HepG2 (cell line): Measurements from ENCODE around the gene EPHA5. TPM values are rescaled to one million over a fixed set of nuclear protein-coding genes. Genes with fewer than 3 reads are reported as not detected.

Experiments
- ATAC-seq: fragments of 200-7000 bp; cut with Tn5 transposase; 3 replicates; pipeline ENCODE4 v1.9.1; 2020; ENCODE audit warnings: mild to moderate bottlenecking, moderate library complexity
- BruUV-seq: library from RNA; stranded (reverse); fragments of 400-500 nt; replicated peaks from 2 replicates; lab custom pipeline; 2021; lab: Mats Ljungman, UMichigan
- CTCF ChIA-PET: fragments of 300-600 bp; formaldehyde crosslinking; extraction: SDS; loops from one replicate; lab custom pipeline; 2021; ENCODE audit warnings: low total read pairs, inconsistent platforms, low intra/inter-chr PET ratio; lab: Yijun Ruan, JAX
- POLR2A ChIA-PET: fragments of 350-600 bp; sonication (Branson Sonifier 250); formaldehyde crosslinking; loops from one replicate; lab custom pipeline; 2020; ENCODE audit warnings: antibody characterized with exemption, inconsistent platforms; lab: Yijun Ruan, JAX
- DNase-seq: peaks from one replicate; pipeline ENCODE4 v3.0.0-alpha.2; 2015; ENCODE audit warnings: low spot score
- FAIRE-seq: peaks from 3 replicates; lab custom pipeline; 2011; peaks lifted over from hg19 to GRCh38; lab: Jason Lieb, UNC
- H2AFZ ChIP-seq: one replicate; pipeline ENCODE4 v1.6.1; 2011; ENCODE audit warnings: low read length, inconsistent platforms
- H3K27ac ChIP-seq: fragments of 300-600 bp; 3 replicates; pipeline ENCODE4 v1.8.0; 2011; ENCODE audit warnings: mixed run types, mild to moderate bottlenecking, mixed read lengths, low read length, inconsistent platforms; ENCODE audit not compliant: insufficient read depth; ENCODE audit errors: extremely low read length
- H3K27me3 ChIP-seq, 2 experiments: fragments of 200-600 bp in 1 of 2; 2 replicates in 1 of 2; 3 replicates in 1 of 2; pipeline versions ENCODE4 v1.6.0 to v1.8.0; 2011; ENCODE audit warnings: low read length in 2 of 2, mild to moderate bottlenecking in 2 of 2, moderate library complexity in 2 of 2, inconsistent platforms in 1 of 2; ENCODE audit not compliant: insufficient read depth in 2 of 2, control insufficient read depth in 1 of 2
- H3K36me3 ChIP-seq, 2 experiments: fragments of 200-600 bp in 1 of 2; replicated peaks in 1 of 2; 2 replicates in 1 of 2; 3 replicates in 1 of 2; pipeline versions ENCODE4 v1.5.1 to v1.8.0; 2011; ENCODE audit warnings: low read length in 2 of 2, inconsistent platforms in 1 of 2; ENCODE audit not compliant: insufficient read depth in 2 of 2, control insufficient read depth in 1 of 2
- H3K4me1 ChIP-seq: 2 replicates; pipeline ENCODE4 v1.5.1; 2012; ENCODE audit warnings: low read length, inconsistent platforms; ENCODE audit not compliant: insufficient read depth
- H3K4me2 ChIP-seq: 2 replicates; pipeline ENCODE4 v1.6.0; 2011; ENCODE audit warnings: low read depth, low read length, inconsistent platforms
- H3K4me3 ChIP-seq, 3 experiments: fragments of 200-600 bp in 1 of 3; sonication (generic), shearing (Covaris generic) in 1 of 3; replicated peaks in 1 of 3; 2 replicates each; pipeline ENCODE4 v1.5.1; 2011 to 2016; ENCODE audit warnings: low read length in 3 of 3, inconsistent platforms in 2 of 3, low read depth in 2 of 3, mild to moderate bottlenecking in 2 of 3, control low read depth in 1 of 3, mixed read lengths in 1 of 3; ENCODE audit not compliant: insufficient read depth in 1 of 3
- H3K79me2 ChIP-seq: one replicate; pipeline ENCODE4 v1.6.1; 2011; ENCODE audit warnings: low read length, inconsistent platforms; ENCODE audit not compliant: insufficient read depth
- H3K9ac ChIP-seq: 2 replicates; pipeline ENCODE4 v1.6.0; 2011; ENCODE audit warnings: mild to moderate bottlenecking, low read depth, low read length, inconsistent platforms; ENCODE audit not compliant: insufficient read depth
- H3K9me3 ChIP-seq: 2 replicates; pipeline ENCODE4 v1.5.1; 2012; ENCODE audit warnings: mild to moderate bottlenecking, low read length
- H4K20me1 ChIP-seq: 2 replicates; pipeline ENCODE4 v1.6.0; 2011; ENCODE audit warnings: inconsistent platforms, mild to moderate bottlenecking, low read length, moderate library complexity; ENCODE audit not compliant: insufficient read depth
- ARNT ChIP-seq: fragments of 450-650 bp; IDR thresholded peaks from 2 replicates; pipeline ENCODE4 v1.6.1; 2017
- GZF1 ChIP-seq: sonication (generic); formaldehyde crosslinking; IDR thresholded peaks from 2 replicates; pipeline ENCODE4 v1.5.1; 2020; ENCODE audit warnings: mild to moderate bottlenecking, missing genetic modification reagents
- HDAC6 ChIP-seq: fragments of 200-600 bp; sonication (generic); IDR thresholded peaks from 2 replicates; pipeline ENCODE4 v1.7.0; 2017; ENCODE audit warnings: mild to moderate bottlenecking, antibody characterized with exemption, low read length, low read depth
- NR2F1 ChIP-seq, 2 experiments: fragments of 450-650 bp in 1 of 2; formaldehyde crosslinking in 1 of 2; IDR thresholded peaks; 2 replicates each; pipeline versions ENCODE4 v1.5.0 to v1.6.1; 2016 to 2020; ENCODE audit warnings: mild to moderate bottlenecking in 1 of 2, missing compliant biosample characterization in 1 of 2, missing genetic modification reagents in 1 of 2, moderate library complexity in 1 of 2
- TAF1 ChIP-seq: sonication (generic); formaldehyde crosslinking; IDR thresholded peaks from 2 replicates; pipeline ENCODE4 v1.4.0; 2020; ENCODE audit warnings: missing genetic modification reagents
- TP53 ChIP-seq: sonication (generic); formaldehyde crosslinking; conservative IDR thresholded peaks from 2 replicates; pipeline ENCODE4 v1.4.0; 2020; ENCODE audit warnings: missing genetic modification reagents
- ZNF563 ChIP-seq: sonication (generic); formaldehyde crosslinking; IDR thresholded peaks from 2 replicates; pipeline ENCODE4 v1.8.0; 2022; ENCODE audit warnings: mild to moderate bottlenecking, moderate library complexity, missing genetic modification reagents
- ZNF672 ChIP-seq: sonication (generic); formaldehyde crosslinking; IDR thresholded peaks from 2 replicates; pipeline ENCODE4 v1.8.1; 2022; ENCODE audit warnings: missing genetic modification reagents
- WGBS: methylation state at CpG from one replicate; pipeline ENCODE4 v1.1.6; 2017; ENCODE audit warnings: low lambda C conversion rate; 5-methylcytosine and 5-hydroxymethylcytosine counted together
- in situ Hi-C: cut with HindIII; loops from 2 replicates; pipeline ENCODE4 v1.10.0; 2017; ENCODE audit warnings: low pct_unique_long_range_greater_than_20kb; ENCODE audit not compliant: extremely low pct_ligation_motif_present
- intact Hi-C: fragments of 100-400 bp; cut with micrococcal nuclease; formaldehyde crosslinking; loops from one replicate; pipeline ENCODE4 v1.10.0; 2022; ENCODE audit not compliant: unreplicated experiment
- polyA plus RNA-seq, 8 experiments: library from polyadenylated mRNA; depleted of rRNA in 3 of 8; stranded (reverse) in 7 of 8; unstranded in 1 of 8; fragments of >200 nt; fragmentation: Illumina TruSeq in 4 of 8; extraction: Trizol in 4 of 8; gene quantifications; 2 replicates each; pipeline versions ENCODE4 v1.2.1 to v1.2.3, GENCODE V29; 2011 to 2016; ENCODE audit warnings: low read depth in 4 of 8, missing spikeins in 1 of 8, mixed read lengths in 1 of 8; ENCODE audit not compliant: insufficient read depth in 1 of 8
- total RNA-seq, 5 experiments: library from RNA; depleted of rRNA; stranded (reverse); fragments of >200 nt; fragmentation: Illumina TruSeq; extraction: Trizol; gene quantifications; 2 replicates each; pipeline ENCODE4 v1.2.3, GENCODE V29; 2016; ENCODE audit warnings: low read depth in 1 of 5
- TF ChIP-seq, protein P1 (sequence below): sonication (generic); formaldehyde crosslinking; IDR thresholded peaks from 2 replicates; pipeline ENCODE4 v1.5.1; 2020; ENCODE audit warnings: mild to moderate bottlenecking, missing genetic modification reagents, moderate library complexity
- TF ChIP-seq, protein P2 (sequence below): sonication (generic); formaldehyde crosslinking; IDR thresholded peaks from 2 replicates; pipeline ENCODE4 v1.4.0; 2020; ENCODE audit warnings: mild to moderate bottlenecking, missing genetic modification reagents
- TF ChIP-seq, protein P3 (sequence below): sonication (generic); formaldehyde crosslinking; IDR thresholded peaks from 2 replicates; pipeline ENCODE4 v1.8.1; 2023; ENCODE audit warnings: mild to moderate bottlenecking, missing genetic modification reagents, borderline replicate concordance

Gene EPHA5
- total and polyA plus RNA-seq, 2 of the 13 experiments (the other 11 are each of a cell fraction or from before 2014, with no cell fraction given): not detected

DNA sequence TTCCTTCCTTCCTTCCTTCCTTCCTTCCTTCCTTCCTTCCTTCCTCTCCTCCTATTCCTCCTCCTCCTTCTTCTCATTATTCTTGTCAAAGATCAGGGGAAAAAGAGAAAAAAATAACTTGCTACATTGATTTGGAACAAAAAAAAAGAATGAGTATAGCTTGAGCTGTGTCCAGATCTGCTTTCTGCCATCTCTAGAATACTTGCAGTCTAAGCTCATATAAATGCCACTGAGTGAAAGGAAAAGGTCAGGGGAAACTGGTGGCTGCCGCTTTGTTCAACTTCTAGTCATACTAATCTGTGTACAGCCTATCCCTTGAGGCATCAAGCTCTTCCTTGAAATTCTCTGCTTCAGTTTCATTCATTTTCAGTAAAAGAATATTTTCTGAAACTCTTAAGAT, 28.3 kb upstream of the EPHA5 start:
- ATAC-seq: no peak

More for the DNA sequence above, 28.3 kb upstream of the EPHA5 start:
- DNase-seq: no peak
- Histone ChIP-seq H3K27me3 (no peaks in the 10 kb centered on the region), H4K20me1 (no peaks in the 10 kb centered on the region; the same call in 1 of the 2 replicates), H3K27ac (no peak overlapping the region), H3K4me3 (no peak overlapping the region), H3K9ac (no peak overlapping the region), H3K79me2 (no peaks in the 10 kb centered on the region), H3K36me3 (no peaks in the 10 kb centered on the region), H3K4me2 (no peak overlapping the region), H3K9me3 (no peaks in the 10 kb centered on the region), H3K4me1 (no peaks in the 10 kb centered on the region), H2AFZ (no peak overlapping the region)
- no peak for TF ChIP-seq TP53
- TF ChIP-seq, protein P1, sequence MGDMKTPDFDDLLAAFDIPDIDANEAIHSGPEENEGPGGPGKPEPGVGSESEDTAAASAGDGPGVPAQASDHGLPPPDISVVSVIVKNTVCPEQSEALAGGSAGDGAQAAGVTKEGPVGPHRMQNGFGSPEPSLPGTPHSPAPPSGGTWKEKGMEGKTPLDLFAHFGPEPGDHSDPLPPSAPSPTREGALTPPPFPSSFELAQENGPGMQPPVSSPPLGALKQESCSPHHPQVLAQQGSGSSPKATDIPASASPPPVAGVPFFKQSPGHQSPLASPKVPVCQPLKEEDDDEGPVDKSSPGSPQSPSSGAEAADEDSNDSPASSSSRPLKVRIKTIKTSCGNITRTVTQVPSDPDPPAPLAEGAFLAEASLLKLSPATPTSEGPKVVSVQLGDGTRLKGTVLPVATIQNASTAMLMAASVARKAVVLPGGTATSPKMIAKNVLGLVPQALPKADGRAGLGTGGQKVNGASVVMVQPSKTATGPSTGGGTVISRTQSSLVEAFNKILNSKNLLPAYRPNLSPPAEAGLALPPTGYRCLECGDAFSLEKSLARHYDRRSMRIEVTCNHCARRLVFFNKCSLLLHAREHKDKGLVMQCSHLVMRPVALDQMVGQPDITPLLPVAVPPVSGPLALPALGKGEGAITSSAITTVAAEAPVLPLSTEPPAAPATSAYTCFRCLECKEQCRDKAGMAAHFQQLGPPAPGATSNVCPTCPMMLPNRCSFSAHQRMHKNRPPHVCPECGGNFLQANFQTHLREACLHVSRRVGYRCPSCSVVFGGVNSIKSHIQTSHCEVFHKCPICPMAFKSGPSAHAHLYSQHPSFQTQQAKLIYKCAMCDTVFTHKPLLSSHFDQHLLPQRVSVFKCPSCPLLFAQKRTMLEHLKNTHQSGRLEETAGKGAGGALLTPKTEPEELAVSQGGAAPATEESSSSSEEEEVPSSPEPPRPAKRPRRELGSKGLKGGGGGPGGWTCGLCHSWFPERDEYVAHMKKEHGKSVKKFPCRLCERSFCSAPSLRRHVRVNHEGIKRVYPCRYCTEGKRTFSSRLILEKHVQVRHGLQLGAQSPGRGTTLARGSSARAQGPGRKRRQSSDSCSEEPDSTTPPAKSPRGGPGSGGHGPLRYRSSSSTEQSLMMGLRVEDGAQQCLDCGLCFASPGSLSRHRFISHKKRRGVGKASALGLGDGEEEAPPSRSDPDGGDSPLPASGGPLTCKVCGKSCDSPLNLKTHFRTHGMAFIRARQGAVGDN (CRISPR knock-in tag): no peak
- TF ChIP-seq, protein P2, sequence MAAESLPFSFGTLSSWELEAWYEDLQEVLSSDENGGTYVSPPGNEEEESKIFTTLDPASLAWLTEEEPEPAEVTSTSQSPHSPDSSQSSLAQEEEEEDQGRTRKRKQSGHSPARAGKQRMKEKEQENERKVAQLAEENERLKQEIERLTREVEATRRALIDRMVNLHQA (CRISPR knock-in tag): no peak
- no peak for TF ChIP-seq TAF1 (CRISPR knock-in tag)
- no peak for TF ChIP-seq HDAC6
- no peak for TF ChIP-seq ARNT
- TF ChIP-seq, protein P3, sequence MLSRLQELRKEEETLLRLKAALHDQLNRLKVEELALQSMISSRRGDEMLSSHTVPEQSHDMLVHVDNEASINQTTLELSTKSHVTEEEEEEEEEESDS (CRISPR knock-in tag): no peak
- no peak for TF ChIP-seq GZF1
- TF ChIP-seq ZNF563 (CRISPR knock-in tag): no peak
- no peak for TF ChIP-seq NR2F1 (CRISPR knock-in tag; IDR thresholded peaks at IDR 0.05)
- TF ChIP-seq ZNF672 (CRISPR knock-in tag): no peak
- 53% methylated on average over 1 of the region's 1 CpG for WGBS
- POLR2A ChIA-PET: no interaction called here
- in situ Hi-C loops (no loop called here), intact Hi-C loops (no loop called here)
- BruUV-seq: no TSS peak
- CTCF ChIA-PET: no interaction called here
- FAIRE-seq: no peak
